RWPE1 (cell line): ENCODE measurements around the gene ACOX3.

ENCODE experiments used
- CTCF ChIA-PET: fragments of 350-600 bp; sonication (Branson Sonifier 250); formaldehyde crosslinking; extraction: SDS; loops from one replicate; lab custom pipeline; 2021; lab: Yijun Ruan, JAX
- POLR2A ChIA-PET: fragments of 400-600 bp; formaldehyde crosslinking; extraction: SDS; loops from one replicate; lab custom pipeline; 2020; ENCODE audit warnings: antibody characterized with exemption; ENCODE audit not compliant: low non-redundant PET; lab: Yijun Ruan, JAX
- DNase-seq: peaks from one replicate; pipeline ENCODE4 v3.0.0; 2012; ENCODE audit warnings: low spot score
- H3K27ac ChIP-seq: fragments of 450-650 bp; 2 replicates; pipeline ENCODE4 v1.5.1; 2017
- CTCF ChIP-seq: fragments of 450-650 bp; conservative IDR thresholded peaks from 2 replicates; pipeline ENCODE4 v1.5.1; 2017; ENCODE audit warnings: low read depth, mild to moderate bottlenecking

The ACOX3 gene

GRCh38 chr4:8365353-8365752, 75.2 kb downstream of the ACOX3 start:
- ChIA-PET CTCF (no interaction called here), POLR2A (no interaction called here)
- no peak for TF ChIP-seq CTCF
- DNase-seq: no peak
- H3K27ac ChIP-seq: no peak overlapping the region

GRCh38 chr4:8364848-8365350, 75.6 kb downstream of the ACOX3 start:
- DNase-seq: no peak
- ChIA-PET CTCF (no interaction called here), POLR2A (no interaction called here)
- no peak overlapping the region for H3K27ac ChIP-seq
- no peak for TF ChIP-seq CTCF

GRCh38 chr4:8364141-8364540, 76.4 kb downstream of the ACOX3 start:
- no peak overlapping the region for H3K27ac ChIP-seq
- DNase-seq: no peak
- no peak for TF ChIP-seq CTCF
- ChIA-PET CTCF (no interaction called here), POLR2A (no interaction called here)

GRCh38 chr4:8362483-8362882, 78.0 kb downstream of the ACOX3 start:
- ChIA-PET POLR2A (no interaction called here), CTCF (no interaction called here)
- DNase-seq: no peak
- no peak for TF ChIP-seq CTCF
- no peak overlapping the region for H3K27ac ChIP-seq

GRCh38 chr4:8359193-8359592, 81.3 kb downstream of the ACOX3 start:
- POLR2A ChIA-PET: no interaction called here
- no peak overlapping the region for H3K27ac ChIP-seq
- no peak for TF ChIP-seq CTCF
- CTCF ChIA-PET: no interaction called here
- no peak for DNase-seq

GRCh38 chr4:8356856-8357255, 83.7 kb downstream of the ACOX3 start:
- H3K27ac ChIP-seq: no peak overlapping the region
- ChIA-PET CTCF (no interaction called here), POLR2A (no interaction called here)
- no peak for TF ChIP-seq CTCF
- no peak for DNase-seq
